K562 (cell line): ENCODE results near the gene SLC25A29. TPM values are rescaled to one million over a fixed set of nuclear protein-coding genes. Genes with fewer than 3 reads are reported as not detected.

ENCODE experiments used
- ATAC-seq: fragments of 200-7000 bp; cut with Tn5 transposase; 3 replicates; pipeline ENCODE4 v1.9.1; 2020; ENCODE audit warnings: moderate library complexity
- BruUV-seq: library from RNA; stranded (reverse); fragments of 400-500 nt; replicated peaks from 2 replicates; lab custom pipeline; 2021; lab: Mats Ljungman, UMichigan
- CTCF ChIA-PET: fragments of 300-600 bp; formaldehyde crosslinking; extraction: SDS; loops from one replicate; lab custom pipeline; 2021; ENCODE audit warnings: low intra/inter-chr PET ratio; lab: Yijun Ruan, JAX
- POLR2A ChIA-PET: fragments of 300-600, 350-650 bp; sonication (Branson Sonifier 250); formaldehyde crosslinking; extraction: SDS; loops from one replicate; lab custom pipeline; 2021; ENCODE audit warnings: antibody characterized with exemption, inconsistent platforms; lab: Yijun Ruan, JAX
- DNase-seq, 4 experiments: peaks; one replicate each; pipeline versions ENCODE4 v3.0.0 to v3.0.0-alpha.2; 2011 to 2018; ENCODE audit warnings: low spot score in 3 of 4, mixed read lengths in 3 of 4; ENCODE audit errors: extremely low read depth in 1 of 4
- FAIRE-seq: peaks from 2 replicates; lab custom pipeline; 2011; peaks lifted over from hg19 to GRCh38; lab: Jason Lieb, UNC
- H2AFZ ChIP-seq: 2 replicates; pipeline ENCODE4 v1.6.0; 2011; ENCODE audit warnings: low read depth, low read length, control low read depth, inconsistent platforms
- H3K27ac ChIP-seq: fragments of 200-600 bp; 3 replicates; pipeline ENCODE4 v1.8.0; 2011; ENCODE audit warnings: low read depth, mild to moderate bottlenecking, control low read depth, inconsistent platforms, low read length, moderate library complexity, mixed read lengths; ENCODE audit errors: extremely low read depth
- H3K27me3 ChIP-seq, 2 experiments: fragments of 300-600 bp in 1 of 2; 2 replicates in 1 of 2; 3 replicates in 1 of 2; pipeline versions ENCODE4 v1.6.0 to v1.8.0; 2011; ENCODE audit warnings: inconsistent platforms in 2 of 2, low read length in 2 of 2, mild to moderate bottlenecking in 1 of 2, mixed read lengths in 1 of 2, moderate library complexity in 1 of 2; ENCODE audit not compliant: control insufficient read depth in 2 of 2, insufficient read depth in 2 of 2
- H3K36me3 ChIP-seq: fragments of 300-600 bp; 3 replicates; pipeline ENCODE4 v1.8.0; 2011; ENCODE audit warnings: mild to moderate bottlenecking, low read length, inconsistent platforms; ENCODE audit not compliant: control insufficient read depth, insufficient read depth
- H3K4me1 ChIP-seq, 2 experiments: fragments of 200-600 bp in 1 of 2; replicated peaks in 1 of 2; 2 replicates in 1 of 2; 3 replicates in 1 of 2; pipeline versions ENCODE4 v1.5.1 to v1.8.0; 2011; ENCODE audit warnings: inconsistent platforms in 2 of 2, low read length in 2 of 2, mild to moderate bottlenecking in 1 of 2, mixed read lengths in 1 of 2, moderate library complexity in 1 of 2; ENCODE audit not compliant: control insufficient read depth in 2 of 2, insufficient read depth in 2 of 2
- H3K4me2 ChIP-seq: 2 replicates; pipeline ENCODE4 v1.6.1; 2011; ENCODE audit warnings: low read length, control low read depth, inconsistent platforms, mixed read lengths; ENCODE audit not compliant: insufficient read depth
- H3K4me3 ChIP-seq: fragments of 200-600 bp; sonication (generic), shearing (Covaris generic); 2 replicates; pipeline ENCODE4 v1.5.1; 2016; ENCODE audit warnings: control low read depth, inconsistent platforms
- H3K79me2 ChIP-seq: fragments of 200-600 bp; 3 replicates; pipeline ENCODE4 v1.8.0; 2011; ENCODE audit warnings: low read length, inconsistent platforms; ENCODE audit not compliant: control insufficient read depth, insufficient read depth
- H3K9ac ChIP-seq, 2 experiments: 2 replicates each; pipeline versions ENCODE4 v1.6.0 to v1.6.1; 2011; ENCODE audit warnings: low read depth in 2 of 2, low read length in 2 of 2, control low read depth in 1 of 2, inconsistent platforms in 1 of 2, mild to moderate bottlenecking in 1 of 2, mixed read lengths in 1 of 2; ENCODE audit not compliant: insufficient read depth in 1 of 2
- H3K9me1 ChIP-seq: one replicate; pipeline ENCODE4 v1.6.0; 2011; ENCODE audit warnings: inconsistent platforms, mild to moderate bottlenecking, low read length, moderate library complexity; ENCODE audit not compliant: control insufficient read depth, insufficient read depth
- H3K9me3 ChIP-seq: replicated peaks from 2 replicates; pipeline ENCODE4 v1.5.1; 2011; ENCODE audit warnings: low read depth, low read length, inconsistent platforms; ENCODE audit not compliant: control insufficient read depth, insufficient read depth
- H4K20me1 ChIP-seq: replicated peaks from 2 replicates; pipeline ENCODE4 v1.6.1; 2011; ENCODE audit warnings: low read length, inconsistent platforms, mixed read lengths; ENCODE audit not compliant: control insufficient read depth, insufficient read depth
- CBFA2T2 ChIP-seq: fragments of 450-650 bp; conservative IDR thresholded peaks from 2 replicates; pipeline ENCODE4 v1.6.1; 2017; ENCODE audit warnings: mild to moderate bottlenecking
- DLX4 ChIP-seq: fragments of 250-450 bp; sonication (Bioruptor Pico); IDR thresholded peaks from 2 replicates; pipeline ENCODE4 v1.6.1; 2021; ENCODE audit warnings: mild to moderate bottlenecking
- ETS1 ChIP-seq: conservative IDR thresholded peaks from 2 replicates; pipeline ENCODE4 v1.6.1; 2011; ENCODE audit warnings: low read depth, mild to moderate bottlenecking, low read length; ENCODE audit not compliant: control insufficient read depth
- HNRNPH1 ChIP-seq: fragments of 200-400 bp; formaldehyde crosslinking; optimal IDR thresholded peaks from 2 replicates; pipeline ENCODE3; 2017; ENCODE audit warnings: low read depth, mild to moderate bottlenecking, low read length, moderate library complexity
- NFXL1 ChIP-seq: fragments of 450-650 bp; formaldehyde crosslinking; IDR thresholded peaks from 2 replicates; pipeline ENCODE4 v1.4.0; 2021; ENCODE audit warnings: mild to moderate bottlenecking
- PHF20 ChIP-seq: fragments of 450-650 bp; IDR thresholded peaks from 2 replicates; pipeline ENCODE4 v1.6.1; 2018; ENCODE audit not compliant: partially characterized antibody
- POLR2G ChIP-seq: fragments of 200-400 bp; formaldehyde crosslinking; IDR thresholded peaks from 2 replicates; pipeline ENCODE4 v1.6.1; 2017; ENCODE audit warnings: low read depth, mild to moderate bottlenecking, antibody characterized with exemption, low read length, moderate library complexity
- PTTG1 ChIP-seq: fragments of 450-650 bp; IDR thresholded peaks from 2 replicates; pipeline ENCODE4 v1.6.1; 2016; ENCODE audit warnings: low read depth, mild to moderate bottlenecking, missing genetic modification characterization, missing compliant biosample characterization
- RBM22 ChIP-seq: fragments of 200-400 bp; formaldehyde crosslinking; IDR thresholded peaks from 2 replicates; pipeline ENCODE4 v1.6.1; 2018; ENCODE audit warnings: low read length, low read depth; ENCODE audit not compliant: poor library complexity, severe bottlenecking
- SOX6 ChIP-seq: fragments of 450-650 bp; IDR thresholded peaks from 2 replicates; pipeline ENCODE4 v1.6.1; 2014; ENCODE audit warnings: mild to moderate bottlenecking
- ZNF224 ChIP-seq: sonication (generic); formaldehyde crosslinking; IDR thresholded peaks from 2 replicates; pipeline ENCODE4 v1.8.0; 2022; ENCODE audit warnings: mild to moderate bottlenecking, missing genetic modification reagents
- ZNF778 ChIP-seq: fragments of 450-650 bp; formaldehyde crosslinking; IDR thresholded peaks from 2 replicates; pipeline ENCODE4 v1.4.0; 2020; ENCODE audit warnings: mild to moderate bottlenecking, moderate library complexity
- WGBS: fragments of 100-300 bp; shearing (Covaris generic); methylation state at CpG from one replicate; pipeline ENCODE4 v1.1.6; 2016; ENCODE audit warnings: low coverage, mixed read lengths; ENCODE audit not compliant: insufficient coverage; ENCODE audit errors: missing lambda C conversion rate; 5-methylcytosine and 5-hydroxymethylcytosine counted together
- in situ Hi-C: fragments of 300-500 bp; cut with MboI; formaldehyde crosslinking; loops from 4 replicates; pipeline ENCODE4 v1.15.0; 2018; ENCODE audit warnings: inconsistent platforms, mixed read lengths
- intact Hi-C: fragments of 100-400 bp; cut with micrococcal nuclease; formaldehyde crosslinking; loops from 2 replicates; pipeline ENCODE4 v1.14.2; 2022
- polyA plus RNA-seq, 8 experiments: library from polyadenylated mRNA; depleted of rRNA in 4 of 8; stranded (reverse) in 5 of 8; unstranded in 3 of 8; fragments of >200 nt; fragmentation: Nextera tagmentation in 2 of 8; fragmentation: Illumina TruSeq in 1 of 8; extraction: Ambion mirVana in 2 of 8; extraction: Trizol in 1 of 8; gene quantifications; 2 replicates each; pipeline versions ENCODE4 v1.2.1 to v1.2.3, GENCODE V29; 2011 to 2014; ENCODE audit warnings: inconsistent platforms in 1 of 8, missing spikeins in 1 of 8
- total RNA-seq, 7 experiments: library from RNA; depleted of rRNA in 6 of 7; stranded (reverse); fragments of >200 nt in 6 of 7; fragmentation: Illumina TruSeq in 2 of 7; extraction: Trizol in 2 of 7; gene quantifications; 2 replicates each; pipeline versions ENCODE4 v1.2.1 to v1.2.3, GENCODE V29; 2011 to 2021; ENCODE audit warnings: low replicate concordance in 1 of 7

Gene SLC25A29
- total and polyA plus RNA-seq, 9 of the 15 experiments (the other 6 are each of a cell fraction or from before 2014, with no cell fraction given) = 0.07 to 17.5 (median 4.8) TPM

GRCh38 chr14:100332071-100332639 lies 25.9 kb upstream of the SLC25A29 start:
- FAIRE-seq = no peak
- ATAC-seq = peak; percentile 10
- no TSS peak for BruUV-seq
- H2AFZ ChIP-seq = no peak overlapping the region
- H3K27ac ChIP-seq = no peak overlapping the region
- peak overlapping the region in 1 of 2 experiments; percentile 64; a peak in 2 of 4 replicates for H3K9ac ChIP-seq
- DNase-seq = no peak
- peaks cover 31% of the 10 kb centered on the region; the same call in 2 of the 3 replicates for H3K36me3 ChIP-seq
- ChIA-PET POLR2A (interaction anchor here (0.6 to 5.7 kb wide), 6 partner anchors 9 to 314 kb away, joined by 3 to 29 read pairs (median 4); partner anchors contain the start of gene SLC25A47), CTCF (no interaction called here)
- no peaks in the 10 kb centered on the region for H3K79me2 ChIP-seq
- no peak overlapping the region for H3K4me3 ChIP-seq
- peaks cover 0 to 28% of the 10 kb centered on the region in 2 experiments; a peak in 2 of 5 replicates for H3K4me1 ChIP-seq
- no peaks in the 10 kb centered on the region for H3K27me3 ChIP-seq
- no peak overlapping the region for H3K4me2 ChIP-seq
- no peaks in the 10 kb centered on the region for H3K9me1 ChIP-seq
- H4K20me1 ChIP-seq = peaks cover 9% of the 10 kb centered on the region; the same call in 1 of the 2 replicates
- WGBS = 52% methylated on average over 8 of the region's 11 CpGs
- peak; percentile 81 for TF ChIP-seq POLR2G
- TF ChIP-seq SOX6 = no peak
- TF ChIP-seq RBM22 = peak; percentile 42
- no peak for TF ChIP-seq NFXL1 (CRISPR knock-in tag)
- in situ Hi-C loops (no loop called here), intact Hi-C loops (no loop called here)
- H3K9me3 ChIP-seq = no peaks in the 10 kb centered on the region

- ATAC-seq (no peak), DNase-seq (no peak), FAIRE-seq (no peak)
- Histone ChIP-seq H3K27ac (no peak overlapping the region), H2AFZ (no peak overlapping the region), H3K9me1 (no peaks in the 10 kb centered on the region), H3K9me3 (no peaks in the 10 kb centered on the region), H4K20me1 (peaks cover 9% of the 10 kb centered on the region; the same call in 1 of the 2 replicates), H3K4me3 (no peak overlapping the region), H3K9ac (no peak overlapping the region; a peak in 1 of 4 replicates), H3K79me2 (no peaks in the 10 kb centered on the region), H3K27me3 (no peaks in the 10 kb centered on the region), H3K4me1 (peaks cover 0 to 38% of the 10 kb centered on the region in 2 experiments; a peak in 2 of 5 replicates), H3K36me3 (peaks cover 18% of the 10 kb centered on the region; the same call in 2 of the 3 replicates), H3K4me2 (no peak overlapping the region)
- WGBS = 63% methylated on average over 10 of the region's 13 CpGs
- ChIA-PET POLR2A (interaction anchor here (0.5 to 5.7 kb wide), 7 partner anchors 8 to 343 kb away, joined by 3 to 29 read pairs (median 4); partner anchors contain the start of gene SLC25A47), CTCF (no interaction called here)
- in situ Hi-C loops (no loop called here), intact Hi-C loops (no loop called here)
- no TSS peak for BruUV-seq
- TF ChIP-seq CBFA2T2 (no peak), PTTG1 (tag) (no peak), ZNF778 (CRISPR knock-in tag) (no peak), HNRNPH1 (no peak), ETS1 (no peak), PHF20 (no peak), ZNF224 (no peak), POLR2G (peak; percentile 57), DLX4 (no peak)
Observed at GRCh38 chr14:100330388-100330931, 24.2 kb upstream of the SLC25A29 start.
